SJCRH30 (cell line): Measurements from ENCODE around the gene TMEM91. TPM values are rescaled to one million over a fixed set of nuclear protein-coding genes. Genes with fewer than 3 reads are reported as not detected.
"Not testable (repeated sequence)": the region's sequence is repeated elsewhere in the genome, so short reads cannot be mapped to it uniquely, and the experiment has no call there.

ENCODE experiments used
- DNase-seq, 2 experiments: peaks; one replicate each; pipeline ENCODE4 v3.0.0-alpha.2; 2015 to 2020
- H3K27ac ChIP-seq: fragments of 250-450 bp; sonication (Bioruptor Pico); 2 replicates; pipeline ENCODE4 v1.5.1; 2020; ENCODE audit warnings: mild to moderate bottlenecking, moderate library complexity
- H3K27me3 ChIP-seq: fragments of 250-450 bp; sonication (Bioruptor Pico); 2 replicates; pipeline ENCODE4 v1.5.1; 2020; ENCODE audit warnings: mild to moderate bottlenecking, moderate library complexity
- H3K36me3 ChIP-seq: fragments of 250-450 bp; sonication (Bioruptor Pico); 2 replicates; pipeline ENCODE4 v1.5.1; 2020; ENCODE audit warnings: mild to moderate bottlenecking, moderate library complexity
- H3K4me1 ChIP-seq: fragments of 250-450 bp; sonication (Bioruptor Pico); 2 replicates; pipeline ENCODE4 v1.5.1; 2020; ENCODE audit warnings: mild to moderate bottlenecking, moderate library complexity
- H3K4me3 ChIP-seq: fragments of 250-450 bp; sonication (Bioruptor Pico); 2 replicates; pipeline ENCODE4 v1.5.1; 2020; ENCODE audit warnings: mild to moderate bottlenecking, moderate library complexity
- H3K9me3 ChIP-seq: fragments of 250-450 bp; sonication (Bioruptor Pico); replicated peaks from 2 replicates; pipeline ENCODE4 v1.5.1; 2020; ENCODE audit warnings: mild to moderate bottlenecking, moderate library complexity
- total RNA-seq: library from RNA; depleted of rRNA; stranded (reverse); fragments of >200 nt; shearing (Covaris generic); gene quantifications from 2 replicates; pipeline ENCODE4 v1.2.3, GENCODE V29; 2014

The TMEM91 gene
- total RNA-seq, 1 experiment from 2014 or later: 1.6 TPM

GRCh38 chr19:41407271-41407670, 30.9 kb downstream of the TMEM91 start:
- H3K27me3 ChIP-seq: no peaks in the 10 kb centered on the region
- no peaks in the 10 kb centered on the region for H3K36me3 ChIP-seq
- H3K4me3 ChIP-seq: no peak overlapping the region
- H3K27ac ChIP-seq: no peak overlapping the region
- no peaks in the 10 kb centered on the region for H3K9me3 ChIP-seq
- DNase-seq: no peak
- peaks cover 7% of the 10 kb centered on the region for H3K4me1 ChIP-seq

GRCh38 chr19:41408256-41408655, 31.9 kb downstream of the TMEM91 start:
- DNase-seq: no peak
- Histone ChIP-seq H3K9me3 (no peaks in the 10 kb centered on the region), H3K4me1 (peaks cover 8% of the 10 kb centered on the region), H3K27me3 (no peaks in the 10 kb centered on the region), H3K36me3 (no peaks in the 10 kb centered on the region), H3K27ac (no peak overlapping the region), H3K4me3 (no peak overlapping the region)

DNA sequence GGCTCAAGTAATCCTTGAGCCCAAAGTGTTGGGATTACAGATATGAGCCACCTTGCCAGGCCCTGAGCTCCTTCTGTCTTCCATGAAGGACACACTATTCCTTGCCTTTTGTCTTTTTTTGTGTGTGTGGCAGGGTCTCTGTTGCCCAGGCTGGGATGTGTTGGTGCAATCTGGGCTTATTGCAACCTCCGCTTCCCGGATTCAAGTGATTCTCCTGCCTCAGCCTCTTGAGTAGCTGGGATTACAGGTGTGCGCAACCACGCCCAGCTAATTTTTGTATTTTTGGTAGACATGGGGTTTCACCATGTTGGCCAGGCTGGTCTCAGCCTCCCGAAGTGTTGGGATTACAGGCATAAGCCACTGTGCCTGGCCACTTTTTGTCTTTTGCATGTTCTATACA, 32.5 kb downstream of the TMEM91 start:
- H3K36me3 ChIP-seq, DNase-seq, H3K27me3 ChIP-seq, H3K27ac ChIP-seq, H3K9me3 ChIP-seq, H3K4me3 ChIP-seq: not testable (repeated sequence)
- H3K4me1 ChIP-seq: peaks cover 14% of the 10 kb centered on the region

DNA sequence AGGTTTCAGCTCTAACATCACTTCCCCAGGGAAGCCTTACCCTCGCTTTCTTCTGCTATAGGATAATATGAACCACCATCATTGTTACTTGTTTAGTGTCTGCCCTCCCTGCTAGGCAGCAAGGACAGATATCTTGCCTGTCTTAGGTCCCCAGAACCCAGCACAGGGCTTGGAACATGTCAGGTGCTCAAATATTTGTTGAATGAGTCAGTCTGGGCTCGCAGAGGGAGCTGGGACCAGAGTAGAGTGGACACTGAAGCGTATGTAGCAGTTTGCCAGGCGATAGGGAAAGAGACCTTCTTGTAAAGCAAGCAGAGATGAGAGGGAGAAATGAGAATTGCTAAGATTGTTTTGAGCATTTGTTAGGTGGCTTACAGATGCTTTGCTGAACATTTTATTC, 33.0 kb downstream of the TMEM91 start:
- H3K27ac ChIP-seq: no peak overlapping the region
- no peaks in the 10 kb centered on the region for H3K36me3 ChIP-seq
- H3K27me3 ChIP-seq: no peaks in the 10 kb centered on the region
- no peak overlapping the region for H3K4me3 ChIP-seq
- DNase-seq: peak; percentile 38 to 44
- H3K4me1 ChIP-seq: peaks cover 18% of the 10 kb centered on the region
- H3K9me3 ChIP-seq: no peaks in the 10 kb centered on the region

DNA sequence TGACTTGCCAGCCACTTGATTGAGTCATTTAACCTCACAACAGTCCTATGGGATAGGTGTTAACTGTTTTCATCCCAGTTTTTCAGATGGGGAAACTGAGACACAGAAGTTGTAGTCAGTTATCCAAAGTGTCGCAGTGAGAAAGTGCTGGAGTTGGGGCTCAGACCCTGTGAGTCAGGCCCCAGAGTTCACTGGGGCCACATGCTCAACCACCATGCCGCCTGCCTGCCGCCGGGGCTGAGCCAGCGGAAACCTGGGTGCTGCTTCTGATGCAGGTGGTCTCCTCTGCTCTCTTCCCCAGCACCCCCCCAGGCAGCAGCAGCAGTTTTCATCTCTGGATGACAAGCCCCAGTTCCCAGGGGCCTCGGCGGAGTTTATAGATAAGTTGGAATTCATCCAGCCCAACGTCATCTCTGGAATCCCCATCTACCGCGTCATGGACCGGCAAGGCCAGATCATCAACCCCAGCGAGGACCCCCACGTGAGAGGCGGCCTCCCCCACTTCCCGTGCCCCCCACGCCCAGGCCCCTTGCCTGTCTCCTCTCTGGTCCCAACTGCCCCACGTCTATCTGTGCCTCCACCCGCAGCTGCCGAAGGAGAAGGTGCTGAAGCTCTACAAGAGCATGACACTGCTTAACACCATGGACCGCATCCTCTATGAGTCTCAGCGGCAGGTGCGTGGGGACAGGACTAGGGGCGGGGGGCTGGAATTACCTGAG, 34.2 kb downstream of the TMEM91 start:
- peaks cover 29% of the 10 kb centered on the region for H3K4me1 ChIP-seq
- DNase-seq: no peak
- H3K36me3 ChIP-seq: no peaks in the 10 kb centered on the region
- no peaks in the 10 kb centered on the region for H3K9me3 ChIP-seq
- H3K4me3 ChIP-seq: no peak overlapping the region
- no peak overlapping the region for H3K27ac ChIP-seq
- no peaks in the 10 kb centered on the region for H3K27me3 ChIP-seq

DNA sequence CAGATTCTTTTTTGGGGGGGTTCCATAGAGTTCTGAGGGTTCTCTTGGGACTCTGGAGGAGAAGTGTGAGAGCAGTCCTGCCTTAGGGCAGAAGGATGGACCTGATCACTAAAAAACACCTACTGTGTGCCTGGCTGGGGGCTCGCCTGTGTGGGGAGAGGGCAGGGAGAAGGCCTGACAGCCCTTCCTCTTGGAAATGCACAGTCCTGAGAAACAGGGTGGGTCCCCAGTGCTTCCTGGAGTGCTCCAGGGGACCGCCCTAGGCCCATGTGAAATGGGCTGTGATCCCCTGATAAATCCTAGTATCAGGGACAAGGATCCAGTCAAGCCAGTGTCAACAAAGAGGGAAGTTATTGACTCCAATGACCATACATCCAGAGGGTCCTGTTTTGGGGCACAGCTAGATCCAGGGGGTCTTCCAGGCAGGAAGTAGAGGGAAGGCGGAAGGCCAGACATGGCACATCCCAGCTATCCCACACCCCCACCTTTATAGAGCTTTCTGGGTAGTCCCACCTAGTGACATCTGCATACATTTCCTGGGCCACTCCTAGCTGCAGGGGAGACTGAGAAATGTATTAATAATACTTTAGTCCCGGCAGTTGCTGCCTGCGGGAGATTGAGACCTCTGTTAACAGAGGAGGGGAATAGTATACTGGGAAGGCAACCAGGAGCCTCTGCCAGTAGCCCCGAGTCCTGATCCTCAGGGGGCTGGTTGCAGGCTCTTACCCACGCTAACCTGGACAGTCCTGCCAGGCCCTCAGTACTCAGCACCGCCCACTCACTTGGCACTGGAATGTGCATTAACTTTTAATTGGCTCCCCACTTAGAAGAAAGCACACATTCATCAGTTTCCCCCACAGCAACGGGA, 35.0 kb downstream of the TMEM91 start:
- Histone ChIP-seq H3K9me3 (no peaks in the 10 kb centered on the region), H3K4me3 (no peak overlapping the region), H3K36me3 (peaks cover 3% of the 10 kb centered on the region; the same call in 1 of the 2 replicates), H3K27me3 (no peaks in the 10 kb centered on the region), H3K4me1 (peaks cover 38% of the 10 kb centered on the region), H3K27ac (no peak overlapping the region)
- no peak for DNase-seq

DNA sequence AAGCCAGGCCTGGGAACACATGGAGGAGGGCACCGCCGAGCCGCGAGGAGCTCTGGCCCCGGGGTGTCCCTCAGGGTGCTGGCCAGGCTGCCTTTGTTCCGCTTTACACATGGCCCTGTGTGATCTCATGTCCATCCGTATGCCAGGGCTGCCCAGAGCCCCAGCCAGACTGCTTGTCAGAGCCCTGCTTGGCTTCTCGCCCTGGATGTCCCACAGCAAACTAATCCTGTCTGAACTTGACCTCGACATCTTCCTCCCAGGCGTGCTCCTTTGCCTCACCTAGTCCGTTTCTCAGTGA, 35.6 kb downstream of the TMEM91 start:
- no peak overlapping the region for H3K4me3 ChIP-seq
- H3K27ac ChIP-seq: no peak overlapping the region
- DNase-seq: no peak
- no peaks in the 10 kb centered on the region for H3K27me3 ChIP-seq
- H3K36me3 ChIP-seq: peaks cover 4% of the 10 kb centered on the region; the same call in 1 of the 2 replicates
- peaks cover 39% of the 10 kb centered on the region for H3K4me1 ChIP-seq
- H3K9me3 ChIP-seq: no peaks in the 10 kb centered on the region

DNA sequence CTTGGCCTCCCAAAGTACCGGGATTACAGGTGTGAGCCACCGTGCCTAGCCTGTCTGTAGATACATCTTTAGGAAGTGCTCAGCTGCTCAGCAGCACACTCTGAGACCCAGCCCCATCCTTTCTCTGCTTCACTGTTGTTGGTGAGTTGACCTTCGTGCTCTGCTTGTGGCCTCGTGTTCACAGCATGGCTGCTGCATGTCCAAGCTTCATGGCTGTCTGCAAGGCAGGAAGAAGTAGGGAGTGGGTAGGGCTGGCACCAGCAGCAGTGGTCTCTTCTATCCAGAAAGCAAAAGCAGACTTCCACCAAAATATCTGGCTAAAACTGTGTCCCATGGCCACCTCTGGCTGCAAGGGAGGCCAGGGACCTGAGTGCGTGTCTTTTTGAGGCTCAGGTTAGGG, 36.6 kb downstream of the TMEM91 start:
- DNase-seq: no peak
- Histone ChIP-seq H3K36me3 (peaks cover 4% of the 10 kb centered on the region; the same call in 1 of the 2 replicates), H3K4me3 (no peak overlapping the region), H3K9me3 (no peaks in the 10 kb centered on the region), H3K27me3 (no peaks in the 10 kb centered on the region), H3K27ac (no peak overlapping the region), H3K4me1 (peaks cover 45% of the 10 kb centered on the region)

- Histone ChIP-seq H3K4me1 (peaks cover 54% of the 10 kb centered on the region), H3K4me3 (no peak overlapping the region), H3K27ac (peak overlapping the region; percentile 78; the same call in 1 of the 2 replicates), H3K36me3 (peaks cover 6% of the 10 kb centered on the region), H3K9me3 (no peaks in the 10 kb centered on the region), H3K27me3 (no peaks in the 10 kb centered on the region)
- DNase-seq: no peak
Observed at GRCh38 chr19:41413947-41414346, 37.6 kb downstream of the TMEM91 start.

GRCh38 chr19:41414461-41414860, 38.1 kb downstream of the TMEM91 start:
- Histone ChIP-seq H3K27ac (peak overlapping the region; percentile 78), H3K9me3 (no peaks in the 10 kb centered on the region), H3K4me1 (peaks cover 51% of the 10 kb centered on the region), H3K27me3 (no peaks in the 10 kb centered on the region), H3K36me3 (peaks cover 9% of the 10 kb centered on the region), H3K4me3 (no peak overlapping the region)
- no peak for DNase-seq

GRCh38 chr19:41415154-41415571, 38.8 kb downstream of the TMEM91 start:
- no peak overlapping the region for H3K4me3 ChIP-seq
- peak; percentile 98 to 99 for DNase-seq
- peak overlapping the region; percentile 78 for H3K27ac ChIP-seq
- H3K36me3 ChIP-seq: peaks cover 12% of the 10 kb centered on the region
- H3K9me3 ChIP-seq: no peaks in the 10 kb centered on the region
- peaks cover 50% of the 10 kb centered on the region for H3K4me1 ChIP-seq
- H3K27me3 ChIP-seq: no peaks in the 10 kb centered on the region

GRCh38 chr19:41416194-41416674, 39.9 kb downstream of the TMEM91 start:
- peaks cover 50% of the 10 kb centered on the region for H3K4me1 ChIP-seq
- DNase-seq: no peak
- peak overlapping the region; percentile 78; the same call in 1 of the 2 replicates for H3K27ac ChIP-seq
- no peaks in the 10 kb centered on the region for H3K9me3 ChIP-seq
- H3K36me3 ChIP-seq: peaks cover 13% of the 10 kb centered on the region
- H3K4me3 ChIP-seq: no peak overlapping the region
- no peaks in the 10 kb centered on the region for H3K27me3 ChIP-seq

GRCh38 chr19:41420101-41420880, 44.0 kb downstream of the TMEM91 start:
- peaks cover 30% of the 10 kb centered on the region for H3K4me1 ChIP-seq
- peaks cover 19% of the 10 kb centered on the region for H3K36me3 ChIP-seq
- H3K27ac ChIP-seq: no peak overlapping the region
- no peaks in the 10 kb centered on the region for H3K9me3 ChIP-seq
- DNase-seq: no peak
- H3K4me3 ChIP-seq: no peak overlapping the region
- no peaks in the 10 kb centered on the region for H3K27me3 ChIP-seq

- no peak for DNase-seq
- H3K27ac ChIP-seq: no peak overlapping the region
- H3K36me3 ChIP-seq: peaks cover 16% of the 10 kb centered on the region
Observed at GRCh38 chr19:41421314-41421713, 45.0 kb downstream of the TMEM91 start.

DNA sequence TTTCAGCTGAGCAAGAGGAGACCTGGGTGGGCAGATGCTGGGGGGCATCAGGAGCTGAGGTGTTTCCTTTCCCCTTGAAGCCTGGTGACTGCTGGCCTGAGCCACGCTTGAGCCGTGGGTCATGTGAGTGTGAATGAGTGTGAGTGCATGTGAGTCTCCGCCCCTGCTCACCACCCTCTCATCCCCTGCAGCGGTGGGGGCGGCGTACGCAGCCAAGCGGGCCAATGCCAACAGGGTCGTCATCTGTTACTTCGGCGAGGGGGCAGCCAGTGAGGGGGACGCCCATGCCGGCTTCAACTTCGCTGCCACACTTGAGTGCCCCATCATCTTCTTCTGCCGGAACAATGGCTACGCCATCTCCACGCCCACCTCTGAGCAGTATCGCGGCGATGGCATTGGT, 45.6 kb downstream of the TMEM91 start:
- no peak for DNase-seq
- Histone ChIP-seq H3K27ac (no peak overlapping the region), H3K36me3 (peaks cover 15% of the 10 kb centered on the region)

More at GRCh38 chr19:41421314-41421713, 45.0 kb downstream of the TMEM91 start:
- Histone ChIP-seq H3K27me3 (no peaks in the 10 kb centered on the region), H3K4me3 (no peak overlapping the region), H3K9me3 (no peaks in the 10 kb centered on the region), H3K4me1 (peaks cover 20% of the 10 kb centered on the region)

More for the DNA sequence above, 45.6 kb downstream of the TMEM91 start:
- H3K9me3 ChIP-seq: no peaks in the 10 kb centered on the region
- H3K27me3 ChIP-seq: no peaks in the 10 kb centered on the region
- no peak overlapping the region for H3K4me3 ChIP-seq
- H3K4me1 ChIP-seq: peaks cover 18% of the 10 kb centered on the region
